ENCODE results near the gene PGM2L1.

PGM2L1 gene

DNA sequence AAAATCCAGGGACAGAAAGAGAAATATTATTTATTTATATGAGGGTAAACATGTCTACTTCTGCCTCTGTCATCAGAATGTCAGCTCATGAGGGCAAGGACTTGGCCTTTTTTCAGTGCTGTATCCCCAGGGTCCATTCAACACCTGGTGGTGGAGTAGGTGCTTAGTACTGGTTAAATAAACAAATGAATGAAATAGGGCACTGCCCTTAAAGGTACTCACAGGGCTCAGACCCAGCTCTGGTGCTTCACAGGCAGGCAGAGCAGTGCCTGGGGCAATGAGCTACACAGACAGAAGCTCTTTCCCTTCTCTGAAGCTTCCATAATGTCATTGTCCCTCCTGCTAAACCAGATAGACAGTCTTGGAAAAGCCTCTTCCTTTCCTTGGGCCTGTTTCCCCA lies 117.7 kb downstream of the PGM2L1 start:
- no peak for DNase-seq
- H3K4me1 Mint-ChIP-seq = no peaks in the 10 kb centered on the region
- H3K9me3 Mint-ChIP-seq = no peaks in the 10 kb centered on the region
- no peak overlapping the region for H3K27ac Mint-ChIP-seq
- peaks cover 15 to 20% of the 10 kb centered on the region in 2 donors for H3K27me3 Mint-ChIP-seq
- H3K4me3 Mint-ChIP-seq = no peak overlapping the region
- H3K36me3 Mint-ChIP-seq = no peaks in the 10 kb centered on the region
- ATAC-seq (replicated peaks) = no peak

Measured in stimulated activated naive B cell treated with anti-CD40 and anti-IgM and Interleukin-4, amounts not matched to agents 10 μg/mL and 1 μg/mL and 100 μg/mL, for 72 hours (primary cell).